Right lobe of liver (tissue), 4 donors: ENCODE results near the gene CHMP6.

Source experiments
- CTCF ChIP-seq, 4 donors: fragments of 200-600 bp in 3 of 4; fragments of 450-650 bp in 1 of 4; IDR thresholded peaks; one replicate each; pipeline versions ENCODE4 v1.5.1 to v1.8.0; 2016 to 2022; ENCODE audit warnings: antibody characterized with exemption in 4 of 4, mild to moderate bottlenecking in 2 of 4
- POLR2A ChIP-seq: fragments of 450-650 bp; IDR thresholded peaks from one replicate; pipeline ENCODE4 v1.6.1; 2017; ENCODE audit warnings: antibody characterized with exemption, mild to moderate bottlenecking
- donor health status: DM: no; HTN: no; CAD: no.
- donor health status: DM: no; HTN: no; CAD: no.
- donor health status: DM: no; HTN: yes; CAD: no.

- no peak for TF ChIP-seq CTCF (IDR thresholded peaks at IDR 0.05)
- no peak for TF ChIP-seq POLR2A
These were observed 29.9 kb upstream of the CHMP6 start for GRCh38 chr17:80961541-80962330.
